ENCODE results near the gene FER.
"Not testable (repeated sequence)": the region's sequence is repeated elsewhere in the genome, so short reads cannot be mapped to it uniquely, and the experiment has no call there.

FER gene

GRCh38 chr5:108966910-108967309 lies 219.2 kb downstream of the FER start:
- peaks cover 2% of the 10 kb centered on the region for H3K79me2 ChIP-seq
- no peak overlapping the region for H3K9ac ChIP-seq
- no peak overlapping the region for H3K4me2 ChIP-seq (ENCODE audit: low read length)
- H3K27ac ChIP-seq = no peak overlapping the region
- no peaks in the 10 kb centered on the region for H3K4me1 ChIP-seq
- no peak for TF ChIP-seq CTCF (IDR thresholded peaks at IDR 0.05)
- no peak overlapping the region for H3K4me3 ChIP-seq (ENCODE audit: low read depth, low read length)
- H3K27me3 ChIP-seq (ENCODE audit: control insufficient read depth, insufficient read depth, low read length) = no peaks in the 10 kb centered on the region
- no peaks in the 10 kb centered on the region for H3K9me3 ChIP-seq (ENCODE audit: control insufficient read depth, low read length)
- H3K36me3 ChIP-seq (ENCODE audit: control insufficient read depth, insufficient read depth, low read length) = no peaks in the 10 kb centered on the region
- H2AFZ ChIP-seq = no peak overlapping the region

GRCh38 chr5:108974594-108974993 lies 226.9 kb downstream of the FER start:
- Histone ChIP-seq H3K79me2 (no peaks in the 10 kb centered on the region), H3K4me3 (ENCODE audit: low read depth, low read length) (no peak overlapping the region), H3K9me3 (ENCODE audit: control insufficient read depth, low read length) (no peaks in the 10 kb centered on the region), H2AFZ (no peak overlapping the region), H3K4me1 (no peaks in the 10 kb centered on the region), H3K27ac (no peak overlapping the region), H3K9ac (no peak overlapping the region), H3K4me2 (ENCODE audit: low read length) (no peak overlapping the region), H3K27me3 (ENCODE audit: control insufficient read depth, insufficient read depth, low read length) (no peaks in the 10 kb centered on the region), H3K36me3 (ENCODE audit: control insufficient read depth, insufficient read depth, low read length) (no peaks in the 10 kb centered on the region)
- no peak for TF ChIP-seq CTCF (IDR thresholded peaks at IDR 0.05)

GRCh38 chr5:108975697-108976096 lies 228.0 kb downstream of the FER start:
- Histone ChIP-seq H2AFZ (no peak overlapping the region), H3K4me1 (no peaks in the 10 kb centered on the region), H3K9me3 (ENCODE audit: control insufficient read depth, low read length) (no peaks in the 10 kb centered on the region), H3K27ac (no peak overlapping the region), H3K79me2 (no peaks in the 10 kb centered on the region), H3K9ac (no peak overlapping the region), H3K36me3 (ENCODE audit: control insufficient read depth, insufficient read depth, low read length) (no peaks in the 10 kb centered on the region), H3K4me3 (ENCODE audit: low read depth, low read length) (no peak overlapping the region), H3K4me2 (ENCODE audit: low read length) (no peak overlapping the region), H3K27me3 (ENCODE audit: control insufficient read depth, insufficient read depth, low read length) (no peaks in the 10 kb centered on the region)
- TF ChIP-seq CTCF (IDR thresholded peaks at IDR 0.05) = no peak

GRCh38 chr5:108983461-108984092 lies 235.9 kb downstream of the FER start:
- H2AFZ ChIP-seq = no peak overlapping the region
- H3K79me2 ChIP-seq = no peaks in the 10 kb centered on the region
- TF ChIP-seq CTCF (IDR thresholded peaks at IDR 0.05) = no peak
- H3K27ac ChIP-seq = no peak overlapping the region
- no peak overlapping the region for H3K9ac ChIP-seq
- H3K4me3 ChIP-seq (ENCODE audit: low read depth, low read length) = no peak overlapping the region
- no peaks in the 10 kb centered on the region for H3K4me1 ChIP-seq
- no peaks in the 10 kb centered on the region for H3K9me3 ChIP-seq (ENCODE audit: control insufficient read depth, low read length)
- H3K4me2 ChIP-seq (ENCODE audit: low read length) = no peak overlapping the region
- H3K36me3 ChIP-seq (ENCODE audit: control insufficient read depth, insufficient read depth, low read length) = no peaks in the 10 kb centered on the region
- no peaks in the 10 kb centered on the region for H3K27me3 ChIP-seq (ENCODE audit: control insufficient read depth, insufficient read depth, low read length)

GRCh38 chr5:108989761-108990392 lies 242.2 kb downstream of the FER start:
- Histone ChIP-seq H2AFZ (no peak overlapping the region), H3K27me3 (ENCODE audit: control insufficient read depth, insufficient read depth, low read length) (no peaks in the 10 kb centered on the region), H3K27ac (no peak overlapping the region), H3K9me3 (ENCODE audit: control insufficient read depth, low read length) (no peaks in the 10 kb centered on the region), H3K4me2 (ENCODE audit: low read length) (no peak overlapping the region), H3K4me3 (ENCODE audit: low read depth, low read length) (no peak overlapping the region), H3K79me2 (peaks cover 3% of the 10 kb centered on the region), H3K36me3 (ENCODE audit: control insufficient read depth, insufficient read depth, low read length) (no peaks in the 10 kb centered on the region), H3K4me1 (no peaks in the 10 kb centered on the region), H3K9ac (no peak overlapping the region)
- no peak for TF ChIP-seq CTCF (IDR thresholded peaks at IDR 0.05)

- not testable (repeated sequence) for H3K79me2 ChIP-seq; H3K9ac ChIP-seq; H3K27me3 ChIP-seq (ENCODE audit: control insufficient read depth, insufficient read depth, low read length); H3K4me1 ChIP-seq; H3K9me3 ChIP-seq (ENCODE audit: control insufficient read depth, low read length); H3K4me2 ChIP-seq (ENCODE audit: low read length); H2AFZ ChIP-seq; H3K4me3 ChIP-seq (ENCODE audit: low read depth, low read length); H3K36me3 ChIP-seq (ENCODE audit: control insufficient read depth, insufficient read depth, low read length); H3K27ac ChIP-seq
These were observed 244.8 kb downstream of the FER start for GRCh38 chr5:108992396-108993085.

Data from parathyroid adenoma (tissue), 2 donors.